Right lobe of liver (tissue), 6 donors: ENCODE results near the gene TSTD2. TPM values are rescaled to one million over a fixed set of nuclear protein-coding genes. Genes with fewer than 3 reads are reported as not detected.
A peak's percentile ranks its signal among the peaks of the same experiment; 100 is the strongest.

Experiments used
- ATAC-seq, 4 donors: fragments of 200-7000 bp; cut with Tn5 transposase; one replicate each; pipeline ENCODE4 v1.9.1; 2020; ENCODE audit warnings: mild to moderate bottlenecking in 4 of 4, moderate library complexity in 4 of 4
- DNase-seq, 3 donors: peaks; one replicate each; pipeline ENCODE4 v3.0.0-alpha.2; 2020
- H3K27ac ChIP-seq, 3 donors: fragments of 200-600 bp; one replicate each; pipeline ENCODE4 v1.8.0; 2022
- H3K27me3 ChIP-seq, 2 donors: fragments of 200-600 bp; one replicate each; pipeline ENCODE4 v1.8.0; 2022
- H3K36me3 ChIP-seq, 4 donors: fragments of 200-600 bp; sonication (generic) in 1 of 4; one replicate each; pipeline versions ENCODE4 v1.5.1 to v1.8.0; 2017 to 2022; ENCODE audit warnings: control low read depth in 1 of 4
- H3K4me1 ChIP-seq, 4 donors: fragments of 200-600 bp; sonication (generic) in 1 of 4; one replicate each; pipeline versions ENCODE4 v1.5.1 to v1.8.0; 2017 to 2022; ENCODE audit warnings: control low read depth in 1 of 4
- H3K4me3 ChIP-seq, 3 donors: fragments of 200-600 bp; one replicate each; pipeline ENCODE4 v1.8.0; 2022
- H3K9me3 ChIP-seq, 4 donors: fragments of 200-600 bp; sonication (generic) in 1 of 4; one replicate each; pipeline versions ENCODE4 v1.5.1 to v1.8.0; 2017 to 2022; ENCODE audit warnings: control low read depth in 1 of 4
- POLR2A ChIP-seq: fragments of 450-650 bp; IDR thresholded peaks from one replicate; pipeline ENCODE4 v1.6.1; 2017; ENCODE audit warnings: antibody characterized with exemption, mild to moderate bottlenecking
- WGBS: methylation state at CpG from one replicate; pipeline ENCODE4 v1.1.6; 2018; ENCODE audit warnings: low coverage, low lambda C conversion rate; ENCODE audit not compliant: insufficient coverage; ENCODE audit errors: missing lambda C conversion rate; 5-methylcytosine and 5-hydroxymethylcytosine counted together
- intact Hi-C, 2 donors: fragments of 100-400 bp; cut with DNase I; formaldehyde crosslinking; loops; one replicate each; pipeline versions ENCODE4 v1.11.2 to v1.14.1; 2022
- total RNA-seq, 6 experiments: library from RNA; depleted of rRNA in 2 of 6; stranded (reverse); fragments of >200 nt in 2 of 6; fragmentation: NEBNext Ultra II Directional in 3 of 6; extraction: Animal tissue kit (Norgen Biotek cat#: 25700) in 3 of 6; gene quantifications; one replicate each; pipeline versions ENCODE4 v1.1.0 to v1.2.4, GENCODE V29; 2016 to 2023
- TF ChIP-seq, protein P1 (sequence below), 4 donors: fragments of 200-600 bp in 3 of 4; fragments of 450-650 bp in 1 of 4; IDR thresholded peaks; one replicate each; pipeline versions ENCODE4 v1.5.1 to v1.8.0; 2016 to 2022; ENCODE audit warnings: antibody characterized with exemption in 4 of 4, mild to moderate bottlenecking in 2 of 4
- donor health status: DM: no; HTN: yes; CAD: no.
- donor health status: DM: no; HTN: no; CAD: no.
- donor health status: DM: no; HTN: no; CAD: no.
- donor health status: DM: no; HTN: yes; CAD: no.
- donor health status: DM: no; HTN: yes; CAD: no.

TSTD2 gene
- total RNA-seq, 6 experiments from 2014 or later = 7.9 to 10.2 (median 9.0) TPM

DNA sequence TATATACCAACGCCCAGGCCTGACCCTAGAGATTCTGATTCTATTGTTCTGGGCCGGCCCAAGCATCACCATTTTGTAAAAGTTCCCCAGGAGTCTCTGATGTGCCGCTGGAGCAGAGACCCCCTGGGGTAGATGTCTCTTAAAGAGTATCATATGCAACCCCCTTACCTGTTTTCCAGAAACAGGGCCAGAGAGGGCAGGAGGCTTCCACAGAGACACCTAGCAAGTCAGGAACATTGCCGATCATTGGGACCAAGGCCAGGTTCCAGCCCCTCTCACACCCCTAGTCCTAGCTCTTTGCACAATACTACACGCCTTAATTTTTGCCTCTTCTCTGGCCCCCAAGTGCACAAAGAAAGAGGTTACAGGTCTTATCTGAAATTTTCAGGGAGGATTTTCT lies 67.9 kb downstream of the TSTD2 start:
- H3K4me1 ChIP-seq = peaks cover 0 to under 1% (median 0%) of the 10 kb centered on the region in 4 donors
- DNase-seq (peak in 1 of 3 donors; percentile 14), ATAC-seq (no peak)
- no peaks in the 10 kb centered on the region for H3K9me3 ChIP-seq
- no peak overlapping the region for H3K27ac ChIP-seq
- no peaks in the 10 kb centered on the region for H3K27me3 ChIP-seq
- intact Hi-C loops = no loop called here
- 83% methylated on average over 2 of the region's 5 CpGs for WGBS
- no peaks in the 10 kb centered on the region for H3K36me3 ChIP-seq
- no peak overlapping the region for H3K4me3 ChIP-seq
- TF ChIP-seq, protein P1, sequence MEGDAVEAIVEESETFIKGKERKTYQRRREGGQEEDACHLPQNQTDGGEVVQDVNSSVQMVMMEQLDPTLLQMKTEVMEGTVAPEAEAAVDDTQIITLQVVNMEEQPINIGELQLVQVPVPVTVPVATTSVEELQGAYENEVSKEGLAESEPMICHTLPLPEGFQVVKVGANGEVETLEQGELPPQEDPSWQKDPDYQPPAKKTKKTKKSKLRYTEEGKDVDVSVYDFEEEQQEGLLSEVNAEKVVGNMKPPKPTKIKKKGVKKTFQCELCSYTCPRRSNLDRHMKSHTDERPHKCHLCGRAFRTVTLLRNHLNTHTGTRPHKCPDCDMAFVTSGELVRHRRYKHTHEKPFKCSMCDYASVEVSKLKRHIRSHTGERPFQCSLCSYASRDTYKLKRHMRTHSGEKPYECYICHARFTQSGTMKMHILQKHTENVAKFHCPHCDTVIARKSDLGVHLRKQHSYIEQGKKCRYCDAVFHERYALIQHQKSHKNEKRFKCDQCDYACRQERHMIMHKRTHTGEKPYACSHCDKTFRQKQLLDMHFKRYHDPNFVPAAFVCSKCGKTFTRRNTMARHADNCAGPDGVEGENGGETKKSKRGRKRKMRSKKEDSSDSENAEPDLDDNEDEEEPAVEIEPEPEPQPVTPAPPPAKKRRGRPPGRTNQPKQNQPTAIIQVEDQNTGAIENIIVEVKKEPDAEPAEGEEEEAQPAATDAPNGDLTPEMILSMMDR (IDR thresholded peaks at IDR 0.05) = no peak
- no peak for TF ChIP-seq POLR2A

DNA sequence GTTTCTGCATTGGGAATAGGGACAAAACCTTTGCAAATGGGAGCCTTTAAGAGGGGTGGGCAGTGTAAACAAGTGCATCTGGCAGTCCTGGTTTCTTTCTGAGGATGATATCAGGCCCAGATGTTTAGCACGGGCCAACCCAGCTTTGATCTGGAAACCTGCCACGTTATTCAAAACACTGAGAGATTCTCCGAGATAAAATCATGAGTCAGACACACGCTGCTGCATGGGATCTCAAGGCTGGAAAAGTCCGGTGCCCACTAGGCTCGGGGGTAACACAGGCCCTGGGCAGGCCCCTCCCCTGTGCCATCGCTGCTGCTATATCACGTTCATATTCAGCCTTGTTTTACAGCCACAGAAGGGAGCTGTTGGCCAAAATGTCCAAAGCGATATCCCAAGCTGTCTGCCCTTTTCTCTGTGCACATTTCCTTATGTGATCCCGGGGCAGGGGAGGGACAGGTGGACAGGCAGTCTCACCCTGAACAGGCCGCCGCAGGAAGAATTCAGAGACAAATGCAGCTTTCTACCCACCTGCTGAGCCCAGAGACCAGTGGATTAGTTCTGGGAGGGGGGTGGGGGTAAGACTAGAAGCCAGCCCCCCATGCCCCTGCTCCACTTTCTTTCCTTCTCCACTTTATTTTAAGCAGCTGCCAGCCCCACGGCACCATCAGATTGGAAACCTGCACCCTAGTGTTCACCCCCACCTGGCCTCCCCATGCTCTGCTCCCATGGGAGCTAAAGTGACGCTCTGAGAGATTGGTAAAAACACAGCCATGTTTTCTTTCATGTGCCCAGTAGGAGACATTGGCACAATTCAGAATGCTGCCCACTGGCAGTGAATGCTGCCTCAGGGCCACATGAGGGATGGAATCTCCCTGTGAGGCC lies 68.6 kb downstream of the TSTD2 start:
- Histone ChIP-seq H3K36me3 (no peaks in the 10 kb centered on the region), H3K4me1 (no peaks in the 10 kb centered on the region), H3K4me3 (no peak overlapping the region), H3K27me3 (no peaks in the 10 kb centered on the region), H3K9me3 (no peaks in the 10 kb centered on the region), H3K27ac (peak overlapping the region in 1 of 3 donors; percentile 3)
- intact Hi-C loops = no loop called here
- ATAC-seq (peak; percentile 40 to 71 (median 54)), DNase-seq (peak in 1 of 3 donors; percentile 47)
- WGBS = 51% methylated on average over 4 of the region's 14 CpGs
- no peak for TF ChIP-seq POLR2A
- TF ChIP-seq, protein P1 (IDR thresholded peaks at IDR 0.05) = no peak

DNA sequence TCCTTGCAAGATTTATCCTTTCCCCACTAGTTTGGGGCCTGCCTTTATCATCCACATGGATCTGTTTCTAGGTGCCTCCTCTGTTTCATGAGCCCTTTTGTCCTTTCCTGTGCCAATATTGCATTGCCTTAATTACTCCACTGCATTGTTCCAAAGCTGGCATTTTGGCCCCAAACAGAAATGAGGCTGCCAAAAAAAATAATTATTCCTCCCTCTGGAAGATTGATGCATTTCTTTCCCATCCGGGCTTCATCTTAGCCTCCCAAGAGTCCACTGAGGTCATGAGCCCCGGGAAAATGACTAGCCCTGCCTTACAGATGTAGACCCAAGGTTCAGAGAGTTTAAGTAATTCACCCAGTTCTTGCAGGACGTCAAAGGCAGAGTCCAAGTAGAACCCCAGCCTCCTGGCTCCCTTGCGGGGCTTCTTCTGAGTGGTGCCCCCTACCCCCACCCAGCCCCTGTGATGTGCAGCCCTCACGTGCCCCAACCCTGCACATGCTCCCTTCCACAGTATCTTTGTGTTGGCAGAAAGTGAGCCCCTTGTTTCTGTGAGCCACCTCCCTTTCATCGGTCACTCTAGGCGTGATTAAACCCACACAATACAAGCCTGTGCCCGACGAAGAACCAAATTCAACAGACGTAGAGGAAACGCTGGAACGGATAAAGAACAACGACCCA lies 69.6 kb downstream of the TSTD2 start:
- Histone ChIP-seq H3K4me3 (no peak overlapping the region), H3K27ac (peak overlapping the region in 1 of 3 donors; percentile 3), H3K36me3 (no peaks in the 10 kb centered on the region), H3K4me1 (peaks cover 0 to 5% (median 1%) of the 10 kb centered on the region in 4 donors), H3K27me3 (no peaks in the 10 kb centered on the region), H3K9me3 (no peaks in the 10 kb centered on the region)
- ATAC-seq (no peak), DNase-seq (peak in 1 of 3 donors; percentile 28)
- 88% methylated on average over 9 of the region's 13 CpGs for WGBS
- TF ChIP-seq, protein P1 (IDR thresholded peaks at IDR 0.05) = no peak
- TF ChIP-seq POLR2A = no peak
- intact Hi-C loops = no loop called here

DNA sequence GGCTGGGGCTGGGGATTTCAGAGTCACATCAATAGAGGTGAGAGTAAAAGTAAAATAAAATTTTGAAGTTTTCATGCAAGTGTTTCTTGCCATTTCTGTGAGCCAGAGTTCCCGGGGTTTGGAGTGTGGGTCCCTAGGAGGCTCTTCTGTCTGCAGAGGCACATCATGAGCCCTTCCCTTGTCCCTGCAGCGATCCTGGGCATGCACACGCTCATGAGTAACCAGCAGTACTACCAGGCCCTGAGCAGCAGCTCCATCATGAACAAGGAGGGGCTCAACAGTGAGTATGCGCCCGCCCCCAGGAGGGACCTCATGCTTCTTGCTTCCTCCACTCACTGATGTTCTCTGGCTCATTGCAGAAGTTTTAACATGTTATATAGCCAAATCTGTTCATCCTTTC lies 70.6 kb downstream of the TSTD2 start:
- TF ChIP-seq, protein P1 (IDR thresholded peaks at IDR 0.05) = no peak
- no peak for TF ChIP-seq POLR2A
- Histone ChIP-seq H3K27me3 (no peaks in the 10 kb centered on the region), H3K4me3 (no peak overlapping the region), H3K36me3 (no peaks in the 10 kb centered on the region), H3K27ac (no peak overlapping the region), H3K4me1 (peaks cover 0 to 12% (median 5%) of the 10 kb centered on the region in 4 donors), H3K9me3 (no peaks in the 10 kb centered on the region)
- DNase-seq (no peak), ATAC-seq (no peak)
- intact Hi-C loops = no loop called here
- WGBS = 95% methylated on average over 4 of the region's 5 CpGs
